ENCODE data around the gene GLRX3. TPM values are rescaled to one million over a fixed set of nuclear protein-coding genes. Genes with fewer than 3 reads are reported as not detected.

The GLRX3 gene
- total RNA-seq, 4 donors from 2014 or later: 36.3 to 41.3 (median 39.7) TPM

- H3K27ac ChIP-seq: no peak overlapping the region
- H3K4me3 ChIP-seq (replicated peaks in 1 of 3): no peak overlapping the region
- 84 to 87% methylated on average over 9 of the region's 9 CpGs for WGBS, 2 donors
- no peak for DNase-seq
- TF ChIP-seq CTCF (IDR thresholded peaks at IDR 0.05) (no peak), POLR2A (IDR thresholded peaks at IDR 0.05) (no peak)
- no peaks in the 10 kb centered on the region for H3K27me3 ChIP-seq
- peaks cover 20 to 31% of the 10 kb centered on the region in 2 donors for H3K36me3 ChIP-seq
- no peaks in the 10 kb centered on the region for H3K4me1 ChIP-seq
- H3K9me3 ChIP-seq: no peaks in the 10 kb centered on the region
- intact Hi-C loops (cut with DNase I): no loop called here
Observed at GRCh38 chr10:130169136-130169859, 33.1 kb downstream of the GLRX3 start.

GRCh38 chr10:130171196-130171595, 35.0 kb downstream of the GLRX3 start:
- H3K36me3 ChIP-seq: peaks cover 20 to 32% of the 10 kb centered on the region in 2 donors
- no peaks in the 10 kb centered on the region for H3K27me3 ChIP-seq
- no peak for TF ChIP-seq CTCF (IDR thresholded peaks at IDR 0.05)
- no peak for TF ChIP-seq POLR2A (IDR thresholded peaks at IDR 0.05)
- 89 to 96% methylated on average over 3 of the region's 3 CpGs for WGBS, 2 donors
- H3K4me1 ChIP-seq: no peaks in the 10 kb centered on the region
- H3K27ac ChIP-seq: no peak overlapping the region
- no peak for DNase-seq
- intact Hi-C loops (cut with DNase I): no loop called here
- H3K9me3 ChIP-seq: no peaks in the 10 kb centered on the region
- H3K4me3 ChIP-seq (replicated peaks in 1 of 3): no peak overlapping the region

GRCh38 chr10:130174328-130174727, 38.1 kb downstream of the GLRX3 start:
- intact Hi-C loops (cut with DNase I): no loop called here
- Histone ChIP-seq H3K4me3 (replicated peaks in 1 of 3) (no peak overlapping the region), H3K4me1 (no peaks in the 10 kb centered on the region), H3K27me3 (no peaks in the 10 kb centered on the region), H3K36me3 (peaks cover 8 to 22% of the 10 kb centered on the region in 2 donors), H3K27ac (no peak overlapping the region), H3K9me3 (no peaks in the 10 kb centered on the region)
- 73 to 75% methylated on average over 2 of the region's 2 CpGs for WGBS, 2 donors
- TF ChIP-seq CTCF (IDR thresholded peaks at IDR 0.05) (no peak), POLR2A (IDR thresholded peaks at IDR 0.05) (no peak)
- DNase-seq: no peak

- H3K27me3 ChIP-seq: no peaks in the 10 kb centered on the region
- H3K4me3 ChIP-seq (replicated peaks in 1 of 3): no peak overlapping the region
- intact Hi-C loops (cut with DNase I): no loop called here
- no peaks in the 10 kb centered on the region for H3K4me1 ChIP-seq
- TF ChIP-seq CTCF (IDR thresholded peaks at IDR 0.05): no peak
- TF ChIP-seq POLR2A (IDR thresholded peaks at IDR 0.05): no peak
- 85 to 90% methylated on average over 4 of the region's 4 CpGs for WGBS, 2 donors
- DNase-seq: no peak
- no peak overlapping the region for H3K27ac ChIP-seq
- peaks cover 10 to 24% of the 10 kb centered on the region in 2 donors for H3K36me3 ChIP-seq
- H3K9me3 ChIP-seq: no peaks in the 10 kb centered on the region
Observed at GRCh38 chr10:130175074-130175473, 38.9 kb downstream of the GLRX3 start.

GRCh38 chr10:130177250-130177649, 41.1 kb downstream of the GLRX3 start:
- WGBS, 2 donors: 60 to 75% methylated on average over 7 of the region's 7 CpGs
- Histone ChIP-seq H3K27ac (no peak overlapping the region), H3K36me3 (peaks cover 24 to 41% of the 10 kb centered on the region in 2 donors), H3K4me3 (replicated peaks in 1 of 3) (no peak overlapping the region), H3K9me3 (no peaks in the 10 kb centered on the region), H3K4me1 (no peaks in the 10 kb centered on the region), H3K27me3 (no peaks in the 10 kb centered on the region)
- intact Hi-C loops (cut with DNase I): no loop called here
- peak; percentile 53 to 69 for DNase-seq
- TF ChIP-seq POLR2A (IDR thresholded peaks at IDR 0.05): no peak
- no peak for TF ChIP-seq CTCF (IDR thresholded peaks at IDR 0.05)
